Endothelial cell of umbilical vein (primary cell): ENCODE data around the gene GTF2H4. TPM values are rescaled to one million over a fixed set of nuclear protein-coding genes. Genes with fewer than 3 reads are reported as not detected.

Experiments used
- BruUV-seq: library from RNA; stranded (reverse); fragments of 400-500 nt; replicated peaks from 2 replicates; lab custom pipeline; 2021; lab: Mats Ljungman, UMichigan
- CTCF ChIA-PET: fragments of 300-600, 350-600 bp; sonication (Branson Sonifier 250); formaldehyde crosslinking; loops from one replicate; lab custom pipeline; 2021; ENCODE audit warnings: antibody characterized with exemption, inconsistent platforms; lab: Charles Lee
- POLR2A ChIA-PET: fragments of 300-600, 350-600 bp; sonication (Branson Sonifier 250); formaldehyde crosslinking; loops from one replicate; lab custom pipeline; 2021; ENCODE audit warnings: antibody characterized with exemption, inconsistent platforms; lab: Charles Lee
- DNase-seq: peaks from one replicate; pipeline ENCODE4 v3.0.0-alpha.2; 2011; ENCODE audit warnings: low read depth, low spot score
- FAIRE-seq: peaks from 2 replicates; lab custom pipeline; 2011; peaks lifted over from hg19 to GRCh38; lab: Jason Lieb, UNC
- H2AFZ ChIP-seq: 2 replicates; pipeline ENCODE4 v1.6.0; 2012; ENCODE audit warnings: low read depth, low read length, control low read depth, inconsistent platforms
- H3K27ac ChIP-seq: 2 replicates; pipeline ENCODE4 v1.5.1; 2011; ENCODE audit warnings: low read depth, mild to moderate bottlenecking, control low read depth, low read length, moderate library complexity; ENCODE audit not compliant: insufficient read depth
- H3K27me3 ChIP-seq, 2 experiments: 2 replicates each; pipeline versions ENCODE4 v1.6.0 to v1.6.1; 2011; ENCODE audit warnings: low read length in 2 of 2, mixed read lengths in 1 of 2; ENCODE audit not compliant: control insufficient read depth in 2 of 2, insufficient read depth in 2 of 2
- H3K36me3 ChIP-seq, 2 experiments: 2 replicates in 1 of 2; 3 replicates in 1 of 2; pipeline ENCODE4 v1.5.1; 2011; ENCODE audit warnings: low read length in 2 of 2, mild to moderate bottlenecking in 1 of 2, moderate library complexity in 1 of 2; ENCODE audit not compliant: control insufficient read depth in 2 of 2, insufficient read depth in 2 of 2; ENCODE audit errors: extremely low read depth in 1 of 2
- H3K4me1 ChIP-seq: 3 replicates; pipeline ENCODE4 v1.5.1; 2011; ENCODE audit warnings: mild to moderate bottlenecking, low read length; ENCODE audit not compliant: control insufficient read depth, insufficient read depth; ENCODE audit errors: extremely low read depth
- H3K4me2 ChIP-seq: 2 replicates; pipeline ENCODE4 v1.6.1; 2011; ENCODE audit warnings: low read length, control low read depth, mixed read lengths; ENCODE audit not compliant: insufficient read depth
- H3K4me3 ChIP-seq, 3 experiments: fragments of 200-600 bp in 1 of 3; sonication (generic), shearing (Covaris generic) in 1 of 3; replicated peaks in 1 of 3; 2 replicates each; pipeline ENCODE4 v1.5.1; 2011 to 2016; ENCODE audit warnings: control low read depth in 3 of 3, low read length in 3 of 3, mild to moderate bottlenecking in 2 of 3, inconsistent platforms in 1 of 3, low read depth in 1 of 3, moderate library complexity in 1 of 3; ENCODE audit not compliant: insufficient read depth in 1 of 3
- H3K79me2 ChIP-seq: 2 replicates; pipeline ENCODE4 v1.6.0; 2012; ENCODE audit warnings: low read length, inconsistent platforms; ENCODE audit not compliant: control insufficient read depth, insufficient read depth
- H3K9ac ChIP-seq: replicated peaks from 2 replicates; pipeline ENCODE3; 2011; ENCODE audit warnings: low read length, control low read depth; ENCODE audit not compliant: insufficient read depth; ENCODE audit errors: extremely low read depth
- H3K9me1 ChIP-seq: replicated peaks from 3 replicates; pipeline ENCODE4 v1.6.0; 2011; ENCODE audit warnings: mild to moderate bottlenecking, low read length; ENCODE audit not compliant: control insufficient read depth, insufficient read depth; ENCODE audit errors: extremely low read depth
- H3K9me3 ChIP-seq: replicated peaks from 2 replicates; pipeline ENCODE4 v1.5.1; 2012; ENCODE audit warnings: low read length, inconsistent platforms; ENCODE audit not compliant: control insufficient read depth, insufficient read depth
- H4K20me1 ChIP-seq: replicated peaks from 2 replicates; pipeline ENCODE3; 2011; ENCODE audit warnings: mild to moderate bottlenecking, low read length; ENCODE audit not compliant: control insufficient read depth, insufficient read depth; ENCODE audit errors: extremely low read depth
- EZH2 ChIP-seq: IDR thresholded peaks from 2 replicates; pipeline ENCODE4 v1.6.1; 2012; ENCODE audit warnings: borderline replicate concordance, low read depth, mild to moderate bottlenecking, moderate library complexity, low read length, inconsistent platforms; ENCODE audit not compliant: severe bottlenecking
- FOS ChIP-seq: IDR thresholded peaks from 2 replicates; pipeline ENCODE4 v1.6.1; 2011; ENCODE audit warnings: mild to moderate bottlenecking, low read length, moderate library complexity, borderline replicate concordance; ENCODE audit not compliant: insufficient read depth
- GATA2 ChIP-seq: IDR thresholded peaks from 2 replicates; pipeline ENCODE4 v1.7.0; 2011; ENCODE audit warnings: low read depth, mild to moderate bottlenecking, moderate library complexity, mixed read lengths, low read length; ENCODE audit not compliant: insufficient read length, insufficient read depth
- JUN ChIP-seq: IDR thresholded peaks from 2 replicates; pipeline ENCODE4 v1.6.1; 2011; ENCODE audit warnings: borderline replicate concordance, low read depth; ENCODE audit not compliant: insufficient read length, insufficient read depth
- MYC ChIP-seq: IDR thresholded peaks from one replicate; pipeline ENCODE4 v1.6.1; 2011; ENCODE audit warnings: mild to moderate bottlenecking, low read depth, low read length
- POLR2A ChIP-seq: IDR thresholded peaks from 2 replicates; pipeline ENCODE4 v1.6.1; 2012; ENCODE audit warnings: low read depth, mild to moderate bottlenecking, control low read depth, low read length
- POLR2AphosphoS5 ChIP-seq: IDR thresholded peaks from 2 replicates; pipeline ENCODE4 v1.6.1; 2012; ENCODE audit warnings: low read depth, mild to moderate bottlenecking, control low read depth, low read length, moderate library complexity; ENCODE audit not compliant: insufficient read depth
- dilution Hi-C: fragments of 300-500 bp; cut with MboI; formaldehyde crosslinking; loops from one replicate; pipeline ENCODE4 v1.15.0; 2019; ENCODE audit warnings: low sequenced_read_pairs; ENCODE audit not compliant: extremely low pct_ligation_motif_present
- intact Hi-C: fragments of 100-400 bp; cut with micrococcal nuclease; formaldehyde crosslinking; loops from one replicate; pipeline ENCODE4 v1.10.0; 2022
- polyA plus RNA-seq, 4 experiments: library from polyadenylated mRNA; depleted of rRNA in 3 of 4; stranded (reverse) in 3 of 4; unstranded in 1 of 4; fragments of >200 nt; gene quantifications; 2 replicates each; pipeline versions ENCODE4 v1.2.1 to v1.2.3, GENCODE V29; 2011 to 2012; ENCODE audit warnings: missing spikeins in 1 of 4
- total RNA-seq: library from RNA; stranded (reverse); gene quantifications from 2 replicates; pipeline ENCODE4 v1.2.3, GENCODE V29; 2021
- TF ChIP-seq, protein P1 (sequence below): IDR thresholded peaks from 2 replicates; pipeline ENCODE4 v1.6.1; 2011; ENCODE audit not compliant: insufficient read depth, insufficient read length
- TF ChIP-seq, protein P2 (sequence below), 2 donors: IDR thresholded peaks; 1 replicate in 1 of 2; 2 replicates in 1 of 2; pipeline ENCODE4 v1.5.1; 2011; ENCODE audit warnings: low read length in 2 of 2, mild to moderate bottlenecking in 2 of 2, moderate library complexity in 2 of 2, control low read depth in 1 of 2, inconsistent platforms in 1 of 2, low read depth in 1 of 2; ENCODE audit not compliant: insufficient read depth in 1 of 2; ENCODE audit errors: extremely low read depth in 1 of 2

The GTF2H4 gene
- total and polyA plus RNA-seq, 2 donors (not counting 3 experiments of a cell fraction or from before 2014, with no cell fraction given) = 40.5 to 52.6 TPM

DNA sequence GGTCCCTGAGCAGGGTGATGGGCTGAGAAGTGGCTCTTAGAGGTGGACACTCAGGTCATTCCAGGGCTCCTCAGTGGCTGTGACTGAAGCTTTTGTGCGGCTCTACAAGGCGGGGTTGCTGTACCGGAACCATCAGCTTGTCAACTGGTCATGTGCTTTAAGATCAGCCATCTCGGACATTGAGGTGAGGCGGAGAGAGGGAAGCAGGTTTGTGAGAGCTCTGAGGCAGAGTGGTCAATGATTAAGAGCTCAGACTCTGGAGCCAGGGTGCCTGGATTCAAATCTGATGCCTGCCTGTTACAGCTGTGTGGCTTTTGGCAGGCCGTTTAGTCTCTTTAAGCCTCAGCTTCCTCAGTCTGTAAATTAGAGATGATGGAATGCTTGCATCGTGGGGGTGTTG lies 9.0 kb downstream of the GTF2H4 start:
- Histone ChIP-seq H3K4me1 (peaks cover 25% of the 10 kb centered on the region), H3K27me3 (no peaks in the 10 kb centered on the region), H3K9ac (no peak overlapping the region), H3K4me2 (no peak overlapping the region), H3K9me1 (no peaks in the 10 kb centered on the region), H2AFZ (no peak overlapping the region), H3K9me3 (no peaks in the 10 kb centered on the region), H3K4me3 (no peak overlapping the region), H3K36me3 (peaks cover 0 to 33% of the 10 kb centered on the region in 2 experiments), H3K79me2 (no peaks in the 10 kb centered on the region), H3K27ac (no peak overlapping the region), H4K20me1 (no peaks in the 10 kb centered on the region)
- ChIA-PET POLR2A (no interaction called here), CTCF (interaction anchor here (1.0 to 7.6 kb wide), 10 partner anchors 8 to 212 kb away, joined by 3 to 142 read pairs (median 20); partner anchors contain the start of gene GTF2H4)
- FAIRE-seq (no peak), DNase-seq (no peak)
- dilution Hi-C loops = no loop called here
- intact Hi-C loops = no loop called here
- TF ChIP-seq FOS = no peak
- BruUV-seq = no TSS peak

DNA sequence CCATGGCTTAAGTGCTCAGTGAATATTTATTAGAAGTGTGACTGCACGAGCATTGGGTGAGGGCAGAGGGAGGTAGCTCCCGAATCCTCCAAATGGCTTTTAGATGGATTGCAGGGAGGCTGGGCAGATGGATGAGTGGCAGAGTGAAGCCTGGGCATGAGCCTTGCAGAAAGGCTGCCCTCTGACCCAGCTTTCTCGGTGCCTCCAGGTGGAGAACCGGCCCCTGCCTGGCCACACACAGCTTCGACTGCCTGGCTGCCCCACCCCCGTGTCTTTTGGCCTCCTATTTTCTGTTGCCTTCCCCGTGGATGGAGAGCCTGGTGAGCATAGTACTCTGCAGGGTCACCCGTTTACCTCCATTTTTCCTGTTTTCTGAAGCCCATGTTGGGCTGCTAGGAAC lies 9.5 kb downstream of the GTF2H4 start:
- no peak overlapping the region for H2AFZ ChIP-seq
- no peak overlapping the region for H3K4me2 ChIP-seq
- no peaks in the 10 kb centered on the region for H3K9me1 ChIP-seq
- H3K4me1 ChIP-seq = peaks cover 25% of the 10 kb centered on the region
- H3K9me3 ChIP-seq = no peaks in the 10 kb centered on the region
- ChIA-PET CTCF (interaction anchor here (1.1 to 7.6 kb wide), 7 partner anchors 8 to 170 kb away, joined by 3 to 142 read pairs (median 72); partner anchors contain the start of gene GTF2H4), POLR2A (no interaction called here)
- DNase-seq (no peak), FAIRE-seq (no peak)
- BruUV-seq = no TSS peak
- no peaks in the 10 kb centered on the region for H4K20me1 ChIP-seq
- dilution Hi-C loops = no loop called here
- intact Hi-C loops = no loop called here
- TF ChIP-seq EZH2 = no peak
- TF ChIP-seq POLR2A = no peak
- no peak for TF ChIP-seq FOS
- no peak for TF ChIP-seq GATA2
- TF ChIP-seq, protein P1, sequence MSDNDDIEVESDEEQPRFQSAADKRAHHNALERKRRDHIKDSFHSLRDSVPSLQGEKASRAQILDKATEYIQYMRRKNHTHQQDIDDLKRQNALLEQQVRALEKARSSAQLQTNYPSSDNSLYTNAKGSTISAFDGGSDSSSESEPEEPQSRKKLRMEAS = no peak
- TF ChIP-seq MYC = no peak
- TF ChIP-seq JUN = no peak
- no peak for TF ChIP-seq POLR2AphosphoS5
- TF ChIP-seq, protein P2, sequence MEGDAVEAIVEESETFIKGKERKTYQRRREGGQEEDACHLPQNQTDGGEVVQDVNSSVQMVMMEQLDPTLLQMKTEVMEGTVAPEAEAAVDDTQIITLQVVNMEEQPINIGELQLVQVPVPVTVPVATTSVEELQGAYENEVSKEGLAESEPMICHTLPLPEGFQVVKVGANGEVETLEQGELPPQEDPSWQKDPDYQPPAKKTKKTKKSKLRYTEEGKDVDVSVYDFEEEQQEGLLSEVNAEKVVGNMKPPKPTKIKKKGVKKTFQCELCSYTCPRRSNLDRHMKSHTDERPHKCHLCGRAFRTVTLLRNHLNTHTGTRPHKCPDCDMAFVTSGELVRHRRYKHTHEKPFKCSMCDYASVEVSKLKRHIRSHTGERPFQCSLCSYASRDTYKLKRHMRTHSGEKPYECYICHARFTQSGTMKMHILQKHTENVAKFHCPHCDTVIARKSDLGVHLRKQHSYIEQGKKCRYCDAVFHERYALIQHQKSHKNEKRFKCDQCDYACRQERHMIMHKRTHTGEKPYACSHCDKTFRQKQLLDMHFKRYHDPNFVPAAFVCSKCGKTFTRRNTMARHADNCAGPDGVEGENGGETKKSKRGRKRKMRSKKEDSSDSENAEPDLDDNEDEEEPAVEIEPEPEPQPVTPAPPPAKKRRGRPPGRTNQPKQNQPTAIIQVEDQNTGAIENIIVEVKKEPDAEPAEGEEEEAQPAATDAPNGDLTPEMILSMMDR (IDR thresholded peaks at IDR 0.05; ENCODE audit: extremely low read depth in 1 of 2, insufficient read depth in 1 of 2, low read depth in 1 of 2, low read length in 2 of 2) = no peak
- no peak overlapping the region for H3K9ac ChIP-seq
- H3K4me3 ChIP-seq = no peak overlapping the region
- H3K27me3 ChIP-seq = no peaks in the 10 kb centered on the region
- no peak overlapping the region for H3K27ac ChIP-seq
- H3K79me2 ChIP-seq = no peaks in the 10 kb centered on the region
- H3K36me3 ChIP-seq = peaks cover 0 to 32% of the 10 kb centered on the region in 2 experiments
